Left colon (tissue), 2 donors: ENCODE measurements around the gene SMIM17. TPM values are rescaled to one million over a fixed set of nuclear protein-coding genes. Genes with fewer than 3 reads are reported as not detected.

Source experiments
- ATAC-seq: fragments of 200-7000 bp; cut with Tn5 transposase; one replicate; pipeline ENCODE4 v1.9.1; 2020; ENCODE audit warnings: mild to moderate bottlenecking, moderate library complexity
- DNase-seq, 2 donors: peaks; one replicate each; pipeline ENCODE4 v3.0.0-alpha.2; 2020
- intact Hi-C, 2 donors: fragments of 100-400 bp; cut with DNase I in 1 of 2; cut with micrococcal nuclease in 1 of 2; formaldehyde crosslinking; loops; one replicate each; pipeline versions ENCODE4 v1.11.2 to v1.14.0; 2022; cut with DNase I, micrococcal nuclease
- long read RNA-seq: library from polyadenylated mRNA; unstranded; transcript quantifications from one replicate; pipeline ENCODE4 v2.0.0, GENCODE V29; 2021
- total RNA-seq, 2 donors: library from RNA; stranded (reverse); fragmentation: NEBNext Ultra II Directional; extraction: Animal tissue kit (Norgen Biotek cat#: 25700); gene quantifications; one replicate each; pipeline ENCODE4 v1.2.1, GENCODE V29; 2021
- donor health status: DM: no; HTN: no; CAD: no.
- donor health status: DM: yes; HTN: yes; CAD: no.

SMIM17 gene
- total RNA-seq = under 1 TPM in 1 of 2 donors, not detected in 1; 0.27 TPM
- long read RNA-seq = 0 reads

- no peak for ATAC-seq
- no peak for DNase-seq
- intact Hi-C loops = no loop called here
Observed at GRCh38 chr19:56642711-56643459, at the start of gene SMIM17. TSS of gene SMIM17 (plus strand) at chr19:56643159. CDS start at chr19:56645668, 2,509 bp downstream.

- ATAC-seq = no peak
- DNase-seq = no peak
- intact Hi-C loops = no loop called here
Observed at GRCh38 chr19:56594446-56594782, 48.5 kb upstream of the SMIM17 start.

GRCh38 chr19:56594783-56595547 lies 48.0 kb upstream of the SMIM17 start, which contains the start of gene ZNF71:
TSS of gene ZNF71 (plus strand) at chr19:56595302. CDS start at chr19:56601559, 6,257 bp downstream.
- peak; percentile 84 to 93 for DNase-seq
- peak; percentile 99 for ATAC-seq
- intact Hi-C loops = no loop called here

- intact Hi-C loops = no loop called here
- DNase-seq = no peak
Observed at GRCh38 chr19:56595548-56595899, 47.4 kb upstream of the SMIM17 start.

GRCh38 chr19:56596676-56597075 lies 46.3 kb upstream of the SMIM17 start:
- intact Hi-C loops = no loop called here
- no peak for ATAC-seq
- DNase-seq = no peak

More at GRCh38 chr19:56595548-56595899, 47.4 kb upstream of the SMIM17 start:
- peak; percentile 41 for ATAC-seq

- no peak for ATAC-seq
- DNase-seq = no peak
- intact Hi-C loops = no loop called here
Observed at GRCh38 chr19:56597696-56598095, 45.3 kb upstream of the SMIM17 start.

- ATAC-seq = no peak
- intact Hi-C loops = no loop called here
- DNase-seq = no peak
Observed at GRCh38 chr19:56601375-56601774, 41.6 kb upstream of the SMIM17 start.

- intact Hi-C loops = no loop called here
- no peak for DNase-seq
- ATAC-seq = no peak
Observed at GRCh38 chr19:56603829-56604228, 39.1 kb upstream of the SMIM17 start.

GRCh38 chr19:56608274-56608964 lies 34.5 kb upstream of the SMIM17 start:
- intact Hi-C loops = no loop called here
- DNase-seq (no peak), ATAC-seq (no peak)

- DNase-seq (no peak), ATAC-seq (no peak)
- intact Hi-C loops = no loop called here
Observed at GRCh38 chr19:56611288-56611687, 31.7 kb upstream of the SMIM17 start.

- ATAC-seq = no peak
- intact Hi-C loops = no loop called here
- no peak for DNase-seq
Observed at GRCh38 chr19:56612737-56613136, 30.2 kb upstream of the SMIM17 start.

- ATAC-seq = no peak
- intact Hi-C loops = no loop called here
- DNase-seq = no peak
Observed at GRCh38 chr19:56613639-56614038, 29.3 kb upstream of the SMIM17 start.

- DNase-seq = no peak
- intact Hi-C loops = no loop called here
- no peak for ATAC-seq
Observed at GRCh38 chr19:56617531-56617930, 25.4 kb upstream of the SMIM17 start.

- ATAC-seq = no peak
- intact Hi-C loops = no loop called here
- no peak for DNase-seq
Observed at GRCh38 chr19:56619121-56619520, 23.8 kb upstream of the SMIM17 start.

- ATAC-seq (no peak), DNase-seq (no peak)
- intact Hi-C loops = no loop called here
Observed at GRCh38 chr19:56622374-56622773, 20.6 kb upstream of the SMIM17 start.

- no peak for ATAC-seq
- no peak for DNase-seq
- intact Hi-C loops = no loop called here
Observed at GRCh38 chr19:56623006-56623405, 20.0 kb upstream of the SMIM17 start.

GRCh38 chr19:56625708-56626107 lies 17.3 kb upstream of the SMIM17 start:
- intact Hi-C loops = no loop called here
- ATAC-seq (no peak), DNase-seq (no peak)

GRCh38 chr19:56633021-56633420 lies 9.9 kb upstream of the SMIM17 start:
- no peak for ATAC-seq
- DNase-seq = no peak
- intact Hi-C loops = no loop called here

- DNase-seq = peak; percentile 35 to 47
- intact Hi-C loops = no loop called here
- no peak for ATAC-seq
Observed at GRCh38 chr19:56637976-56638555, 4.9 kb upstream of the SMIM17 start.
